Neural progenitor cell (in vitro differentiated cells): Measurements from ENCODE around the gene DACH1.

Experiments used
- CTCF ChIP-seq: fragments of 200-600 bp; sonication (generic); IDR thresholded peaks from 2 replicates; pipeline ENCODE4 v1.5.1; 2017; ENCODE audit warnings: antibody characterized with exemption, mild to moderate bottlenecking
- EZH2 ChIP-seq: fragments of 200-600 bp; sonication (generic); IDR thresholded peaks from 2 replicates; pipeline ENCODE4 v1.6.1; 2017; ENCODE audit warnings: antibody characterized with exemption, mild to moderate bottlenecking, moderate library complexity
- EZH2phosphoT487 ChIP-seq: fragments of 200-600 bp; sonication (generic); IDR thresholded peaks from 2 replicates; pipeline ENCODE4 v1.6.1; 2017; ENCODE audit warnings: antibody characterized with exemption

- TF ChIP-seq CTCF (no peak), EZH2 (no peak), EZH2phosphoT487 (no peak)
Observed at GRCh38 chr13:71577127-71577526, 289.9 kb downstream of the DACH1 start.
